Vagina (tissue), 2 donors: ENCODE data around the gene RPL5. TPM values are rescaled to one million over a fixed set of nuclear protein-coding genes. Genes with fewer than 3 reads are reported as not detected.
"Not testable (repeated sequence)": the region's sequence is repeated elsewhere in the genome, so short reads cannot be mapped to it uniquely, and the experiment has no call there.

Experiments
- DNase-seq, 2 donors: peaks; one replicate each; pipeline ENCODE4 v3.0.0-alpha.2; 2017; ENCODE audit errors: extremely low spot score in 2 of 2
- H3K27ac ChIP-seq: fragments of 200-600 bp; sonication (generic); one replicate; pipeline ENCODE4 v1.5.1; 2019
- H3K27me3 ChIP-seq: fragments of 200-600 bp; sonication (generic); one replicate; pipeline ENCODE4 v1.5.1; 2019
- H3K36me3 ChIP-seq, 2 donors: fragments of 200-600 bp; sonication (generic); one replicate each; pipeline ENCODE4 v1.5.1; 2017 to 2019
- H3K4me1 ChIP-seq: fragments of 200-600 bp; sonication (generic); one replicate; pipeline ENCODE4 v1.5.1; 2019
- H3K4me3 ChIP-seq, 2 donors: fragments of 200-600 bp; sonication (generic); 1 replicate in 1 of 2; 2 replicates in 1 of 2; pipeline ENCODE4 v1.5.1; 2016 to 2019
- H3K9me3 ChIP-seq: fragments of 200-600 bp; sonication (generic); one replicate; pipeline ENCODE4 v1.5.1; 2019
- POLR2A ChIP-seq, 2 donors: fragments of 450-650 bp; IDR thresholded peaks; one replicate each; pipeline ENCODE4 v1.6.1; 2017; ENCODE audit warnings: antibody characterized with exemption in 2 of 2, mild to moderate bottlenecking in 2 of 2, moderate library complexity in 2 of 2
- POLR2AphosphoS5 ChIP-seq, 2 donors: sonication (generic); formaldehyde crosslinking; IDR thresholded peaks; one replicate each; pipeline ENCODE4 v1.9.0; 2017; ENCODE audit warnings: antibody characterized with exemption in 2 of 2, mild to moderate bottlenecking in 2 of 2, low read depth in 1 of 2; ENCODE audit not compliant: insufficient read depth in 1 of 2
- intact Hi-C: fragments of 100-400 bp; cut with DNase I; formaldehyde crosslinking; loops from one replicate; pipeline ENCODE4 v1.15.1; 2023
- total RNA-seq: library from RNA; depleted of rRNA; stranded (reverse); fragments of >200 nt; gene quantifications from one replicate; pipeline ENCODE4 v1.2.3, GENCODE V29; 2016
- TF ChIP-seq, protein P1 (sequence below), 3 experiments: fragments of 450-650 bp in 2 of 3; fragments of 200-600 bp in 1 of 3; sonication (generic) in 1 of 3; IDR thresholded peaks; one replicate each; pipeline ENCODE4 v1.5.1; 2017 to 2019; ENCODE audit warnings: antibody characterized with exemption in 3 of 3, mild to moderate bottlenecking in 2 of 3, moderate library complexity in 2 of 3

Gene RPL5
- total RNA-seq: 1,502 TPM

DNA sequence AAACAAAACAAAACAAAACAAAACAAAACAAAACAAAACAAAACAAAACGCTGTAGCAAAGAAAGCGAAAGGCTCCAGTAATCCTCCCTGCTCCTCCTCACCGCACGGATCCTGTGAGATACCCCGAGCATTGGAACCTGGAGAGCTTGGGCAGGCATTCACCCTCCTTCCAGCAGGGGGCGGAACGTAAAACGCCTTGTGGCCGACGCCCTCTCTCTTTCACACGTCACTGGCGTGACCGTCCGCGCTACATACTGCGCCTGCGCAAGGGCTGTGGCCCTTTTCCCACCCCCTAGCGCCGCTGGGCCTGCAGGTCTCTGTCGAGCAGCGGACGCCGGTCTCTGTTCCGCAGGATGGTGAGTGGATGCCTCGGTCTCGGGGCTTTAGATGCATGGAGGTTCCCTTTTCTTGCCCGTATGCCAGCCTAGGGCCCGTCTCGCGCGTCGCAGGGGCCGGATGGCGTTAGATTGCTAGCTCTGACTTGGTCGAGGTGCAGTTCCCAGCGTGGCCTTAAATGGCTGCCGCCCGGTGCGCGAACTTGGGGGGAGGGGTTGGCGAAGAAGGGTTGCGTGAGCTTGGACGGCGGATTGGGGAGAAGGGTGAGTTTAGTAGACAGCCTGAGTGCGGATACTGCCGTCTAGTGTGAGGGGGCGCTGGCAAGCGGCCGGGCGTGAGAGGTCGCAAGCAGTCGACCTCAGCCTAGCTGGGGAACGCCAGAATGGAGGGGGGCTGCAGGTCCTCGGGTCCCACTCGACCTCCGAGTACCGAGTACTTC, at the start of gene RPL5:
Gene RPL5, plus strand, starts transcription at position 279 of the 775 bp plus-strand sequence. Its CDS starts 75 bp downstream, at position 354.
- intact Hi-C loops: no loop called here
- H3K27ac ChIP-seq: peak within 1 kb of the TSS; percentile 93

GRCh38 chr1:92783550-92783949, 48.3 kb upstream of the RPL5 start:
- Histone ChIP-seq H3K4me1 (peaks cover 30% of the 10 kb centered on the region), H3K27ac (peak overlapping the region; percentile 92), H3K4me3 (peak overlapping the region in 1 of 2 donors; percentile 72)
- H3K27me3 ChIP-seq, H3K9me3 ChIP-seq, intact Hi-C loops, H3K36me3 ChIP-seq, DNase-seq: not testable (repeated sequence)

More for the DNA sequence above, at the start of gene RPL5:
- peak in 1 of 2 donors; percentile 91 for TF ChIP-seq POLR2A (IDR thresholded peaks at IDR 0.05)
- TF ChIP-seq POLR2AphosphoS5 (IDR thresholded peaks at IDR 0.05; ENCODE audit: insufficient read depth in 1 of 2, low read depth in 1 of 2): peak; percentile 99 to 100
- TF ChIP-seq, protein P1, sequence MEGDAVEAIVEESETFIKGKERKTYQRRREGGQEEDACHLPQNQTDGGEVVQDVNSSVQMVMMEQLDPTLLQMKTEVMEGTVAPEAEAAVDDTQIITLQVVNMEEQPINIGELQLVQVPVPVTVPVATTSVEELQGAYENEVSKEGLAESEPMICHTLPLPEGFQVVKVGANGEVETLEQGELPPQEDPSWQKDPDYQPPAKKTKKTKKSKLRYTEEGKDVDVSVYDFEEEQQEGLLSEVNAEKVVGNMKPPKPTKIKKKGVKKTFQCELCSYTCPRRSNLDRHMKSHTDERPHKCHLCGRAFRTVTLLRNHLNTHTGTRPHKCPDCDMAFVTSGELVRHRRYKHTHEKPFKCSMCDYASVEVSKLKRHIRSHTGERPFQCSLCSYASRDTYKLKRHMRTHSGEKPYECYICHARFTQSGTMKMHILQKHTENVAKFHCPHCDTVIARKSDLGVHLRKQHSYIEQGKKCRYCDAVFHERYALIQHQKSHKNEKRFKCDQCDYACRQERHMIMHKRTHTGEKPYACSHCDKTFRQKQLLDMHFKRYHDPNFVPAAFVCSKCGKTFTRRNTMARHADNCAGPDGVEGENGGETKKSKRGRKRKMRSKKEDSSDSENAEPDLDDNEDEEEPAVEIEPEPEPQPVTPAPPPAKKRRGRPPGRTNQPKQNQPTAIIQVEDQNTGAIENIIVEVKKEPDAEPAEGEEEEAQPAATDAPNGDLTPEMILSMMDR (IDR thresholded peaks at IDR 0.05): peak; percentile 74 to 91 (median 87)
- Histone ChIP-seq H3K4me1 (peaks cover 43% of the 10 kb centered on the region), H3K36me3 (peaks cover 0 to 20% of the 10 kb centered on the region in 2 donors), H3K4me3 (peak within 1 kb of the TSS; percentile 74 to 92), H3K27me3 (no peaks in the 10 kb centered on the region), H3K9me3 (no peaks in the 10 kb centered on the region)
- DNase-seq: peak; percentile 96 to 97

DNA sequence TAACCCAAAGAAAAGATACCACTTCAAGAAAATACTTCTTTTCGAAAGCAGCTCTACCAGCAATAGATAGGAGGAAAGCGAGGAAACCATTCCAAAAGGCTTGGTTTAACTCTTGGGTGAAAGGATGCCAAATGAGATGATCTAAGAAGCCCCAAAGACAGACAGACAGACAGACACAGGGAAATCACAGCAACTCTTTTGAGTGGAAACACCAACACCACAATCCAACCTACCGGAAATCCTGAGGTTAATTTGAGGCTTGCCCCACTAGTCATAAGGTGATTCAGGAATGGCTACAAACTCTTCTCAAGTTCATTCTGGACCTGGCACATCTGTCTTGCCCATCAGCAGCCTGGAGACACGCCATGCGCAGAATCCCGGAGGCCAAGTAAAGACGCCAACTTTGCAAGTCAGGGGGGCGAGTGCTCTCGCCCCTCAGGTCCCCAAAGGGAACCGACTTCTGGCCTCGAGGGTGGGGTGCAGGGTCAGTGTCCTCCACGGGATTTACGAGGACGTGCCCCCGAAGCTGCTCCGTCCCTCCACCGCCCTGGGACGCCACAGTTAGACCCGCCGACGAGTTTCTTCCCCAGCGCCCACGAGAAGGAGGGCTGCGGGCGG, 47.7 kb upstream of the RPL5 start:
- Histone ChIP-seq H3K4me3 (peak overlapping the region; percentile 72 to 83), H3K4me1 (peaks cover 30% of the 10 kb centered on the region), H3K27me3 (no peaks in the 10 kb centered on the region), H3K9me3 (no peaks in the 10 kb centered on the region), H3K36me3 (no peaks in the 10 kb centered on the region), H3K27ac (peak overlapping the region; percentile 92)
- TF ChIP-seq POLR2AphosphoS5 (IDR thresholded peaks at IDR 0.05; ENCODE audit: insufficient read depth in 1 of 2, low read depth in 1 of 2): no peak
- TF ChIP-seq, protein P1 (IDR thresholded peaks at IDR 0.05): no peak
- TF ChIP-seq POLR2A (IDR thresholded peaks at IDR 0.05): no peak
- intact Hi-C loops: no loop called here
- no peak for DNase-seq

DNA sequence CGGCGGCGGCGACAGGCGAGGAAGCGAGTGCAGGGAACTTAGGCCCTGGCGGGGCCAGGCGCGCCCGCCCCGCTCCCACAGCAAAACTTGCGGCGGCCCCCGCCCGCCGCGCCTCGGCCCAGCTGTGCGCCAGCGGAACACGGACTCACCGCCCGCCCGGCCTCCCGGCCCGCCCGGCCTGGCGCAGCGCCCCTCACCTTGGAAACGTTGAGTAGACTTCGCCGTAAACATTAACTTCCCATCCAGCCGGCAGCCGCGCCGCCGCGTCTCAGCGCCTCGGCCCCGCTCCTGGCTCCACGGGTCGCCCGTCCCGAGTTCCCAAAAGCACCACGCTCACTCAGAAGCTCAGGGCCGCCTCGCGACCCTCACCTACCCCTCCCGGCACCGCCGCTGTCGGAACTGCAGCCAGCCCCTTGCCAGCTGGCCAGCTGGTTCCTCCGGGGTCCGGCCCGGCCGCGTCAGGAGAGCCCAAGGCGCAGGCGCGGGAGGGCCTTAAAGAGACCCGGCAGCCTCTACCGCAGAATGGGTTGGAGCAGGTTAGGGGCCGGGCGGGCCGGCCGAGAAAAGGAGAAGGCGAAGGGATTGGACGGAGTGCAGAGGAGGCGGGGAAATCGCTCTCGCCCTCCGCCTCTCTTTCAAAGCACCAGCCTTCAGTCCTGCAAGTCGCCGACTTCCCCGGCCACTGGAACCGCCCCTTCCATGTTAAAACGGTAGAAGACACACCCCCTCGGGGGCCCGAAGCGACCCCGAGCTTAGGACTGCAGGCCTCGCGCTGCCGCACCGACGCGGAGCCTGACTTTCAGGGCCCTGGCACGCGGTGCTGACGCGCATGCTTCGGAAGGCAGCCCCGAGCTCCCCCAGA, 47.0 kb upstream of the RPL5 start, which contains the start of gene EVI5:
Gene EVI5, minus strand, starts transcription at position 470 of the 862 bp plus-strand sequence. CDS start 48,562 bp downstream, outside the sequence.
- intact Hi-C loops: no loop called here
- no peaks in the 10 kb centered on the region for H3K27me3 ChIP-seq
- no peaks in the 10 kb centered on the region for H3K36me3 ChIP-seq
- H3K4me3 ChIP-seq: peak within 1 kb of the TSS; percentile 72 to 83
- peaks cover 30% of the 10 kb centered on the region for H3K4me1 ChIP-seq
- H3K9me3 ChIP-seq: no peaks in the 10 kb centered on the region
- DNase-seq: peak in 1 of 2 donors; percentile 93
- TF ChIP-seq POLR2AphosphoS5 (IDR thresholded peaks at IDR 0.05; ENCODE audit: insufficient read depth in 1 of 2, low read depth in 1 of 2) (peak; percentile 69 to 89), POLR2A (IDR thresholded peaks at IDR 0.05) (no peak)
- TF ChIP-seq, protein P1 (IDR thresholded peaks at IDR 0.05): no peak
- H3K27ac ChIP-seq: peak within 1 kb of the TSS; percentile 92
